ENCODE measurements around the gene C3. TPM values are rescaled to one million over a fixed set of nuclear protein-coding genes. Genes with fewer than 3 reads are reported as not detected.

Gene C3
- total and polyA plus RNA-seq, 2 of the 13 experiments (the other 11 are each of a cell fraction or from before 2014, with no cell fraction given): 1,455 to 6,272 TPM

DNA sequence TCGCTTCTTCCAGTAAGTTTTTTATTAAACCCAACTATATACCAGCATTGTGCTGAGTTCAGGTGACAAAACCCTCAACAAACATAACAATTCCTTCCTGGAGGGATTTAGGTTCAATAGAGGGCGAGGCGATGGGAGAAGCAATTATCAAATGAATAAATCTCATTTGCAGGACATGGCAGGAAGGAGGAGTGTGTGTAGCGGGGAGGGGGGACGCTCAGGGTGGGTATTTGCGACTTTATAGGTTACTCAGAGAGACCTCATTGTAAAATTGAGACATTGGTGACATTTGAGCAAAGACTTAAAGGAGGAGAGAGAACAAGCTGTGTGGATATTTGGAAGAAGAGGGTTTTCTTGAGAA lies 3.9 kb downstream of the C3 start:
- H2AFZ ChIP-seq (ENCODE audit: low read length): no peak overlapping the region
- H3K27ac ChIP-seq (ENCODE audit: extremely low read length, insufficient read depth, low read length): no peak overlapping the region
- CTCF ChIA-PET (ENCODE audit: low intra/inter-chr PET ratio, low total read pairs): no interaction called here
- peaks cover 0 to 7% of the 10 kb centered on the region in 2 experiments; a peak in 1 of 5 replicates for H3K27me3 ChIP-seq (ENCODE audit: control insufficient read depth in 1 of 2, insufficient read depth in 2 of 2, low read length in 2 of 2)
- ATAC-seq: no peak
- 96% methylated on average over 6 of the region's 6 CpGs for WGBS (ENCODE audit: low lambda C conversion rate)
- H3K79me2 ChIP-seq (ENCODE audit: insufficient read depth, low read length): peaks cover 22% of the 10 kb centered on the region
- H3K36me3 ChIP-seq (replicated peaks in 1 of 2; ENCODE audit: control insufficient read depth in 1 of 2, insufficient read depth in 2 of 2, low read length in 2 of 2): peaks cover 28 to 48% of the 10 kb centered on the region in 2 experiments
- in situ Hi-C loops (cut with HindIII; ENCODE audit: extremely low pct_ligation_motif_present, low pct_unique_long_range_greater_than_20kb) (no loop called here), intact Hi-C loops (cut with micrococcal nuclease; ENCODE audit: unreplicated experiment) (no loop called here)
- BruUV-seq (replicated peaks): no TSS peak
- DNase-seq (ENCODE audit: low spot score): no peak
- H3K9me3 ChIP-seq (ENCODE audit: low read length): no peaks in the 10 kb centered on the region
- peaks cover 49% of the 10 kb centered on the region for H3K4me1 ChIP-seq (ENCODE audit: insufficient read depth, low read length)
- no peak overlapping the region for H3K9ac ChIP-seq (ENCODE audit: insufficient read depth, low read depth, low read length)
- TF ChIP-seq JUND (CRISPR knock-in tag; IDR thresholded peaks at IDR 0.05) (no peak), DPF2 (CRISPR knock-in tag; IDR thresholded peaks at IDR 0.05; ENCODE audit: borderline replicate concordance, low read depth) (no peak), EEA1 (CRISPR knock-in tag; IDR thresholded peaks at IDR 0.05; ENCODE audit: borderline replicate concordance) (no peak), KDM5B (CRISPR knock-in tag; IDR thresholded peaks at IDR 0.05; ENCODE audit: borderline replicate concordance) (0 out of 2 replicates have a peak, but pooled peaks have one; percentile 0), POLR2AphosphoS5 (IDR thresholded peaks at IDR 0.05; ENCODE audit: low read depth, low read length) (peak; percentile 31), TIGD3 (CRISPR knock-in tag; IDR thresholded peaks at IDR 0.05; ENCODE audit: borderline replicate concordance) (no peak)
- H3K4me3 ChIP-seq (replicated peaks in 1 of 3; ENCODE audit: insufficient read depth in 1 of 3, low read depth in 2 of 3, low read length in 3 of 3): no peak overlapping the region
- POLR2A ChIA-PET: interaction anchor here (2.2 to 3.2 kb wide), 5 partner anchors 9 to 36 kb away, joined by 13 to 24 read pairs (median 17); partner anchors contain the start of gene GPR108
- FAIRE-seq: no peak
- 0 out of 2 replicates have a peak overlapping the region, but pooled peaks have one; percentile 12 for H3K4me2 ChIP-seq (ENCODE audit: low read depth, low read length)
- peaks cover 76% of the 10 kb centered on the region for H4K20me1 ChIP-seq (ENCODE audit: insufficient read depth, low read length)
